HepG2 (cell line): ENCODE results near the gene MROH2A. TPM values are rescaled to one million over a fixed set of nuclear protein-coding genes. Genes with fewer than 3 reads are reported as not detected.
A peak's percentile ranks its signal among the peaks of the same experiment; 100 is the strongest.

ENCODE experiments used
- DMAP1 ChIP-seq: IDR thresholded peaks from 2 replicates; pipeline ENCODE4 v1.6.1; 2016
- NFYB ChIP-seq: sonication (generic); formaldehyde crosslinking; IDR thresholded peaks from 2 replicates; pipeline ENCODE4 v1.4.0; 2020; ENCODE audit warnings: missing genetic modification reagents
- RARA ChIP-seq: IDR thresholded peaks from 2 replicates; pipeline ENCODE4 v1.6.1; 2016; ENCODE audit warnings: missing genetic modification reagents, missing compliant biosample characterization
- RORA ChIP-seq: sonication (generic); formaldehyde crosslinking; IDR thresholded peaks from 2 replicates; pipeline ENCODE4 v1.5.0; 2020; ENCODE audit warnings: mild to moderate bottlenecking, missing genetic modification reagents, moderate library complexity
- ZFP41 ChIP-seq: sonication (generic); formaldehyde crosslinking; IDR thresholded peaks from 2 replicates; pipeline ENCODE4 v1.4.0; 2020; ENCODE audit warnings: mild to moderate bottlenecking, missing genetic modification reagents, borderline replicate concordance
- ZNF317 ChIP-seq: sonication (generic); formaldehyde crosslinking; IDR thresholded peaks from 2 replicates; pipeline ENCODE4 v1.5.0; 2020; ENCODE audit warnings: mild to moderate bottlenecking, missing genetic modification reagents
- ZNF510 ChIP-seq: sonication (generic); formaldehyde crosslinking; IDR thresholded peaks from 2 replicates; pipeline ENCODE4 v1.4.0; 2020; ENCODE audit warnings: low read depth, mild to moderate bottlenecking, missing genetic modification reagents
- ZNF563 ChIP-seq: sonication (generic); formaldehyde crosslinking; IDR thresholded peaks from 2 replicates; pipeline ENCODE4 v1.8.0; 2022; ENCODE audit warnings: mild to moderate bottlenecking, moderate library complexity, missing genetic modification reagents
- ZNF652 ChIP-seq: IDR thresholded peaks from 2 replicates; pipeline ENCODE4 v1.6.1; 2016; ENCODE audit warnings: low read depth, borderline replicate concordance
- polyA plus RNA-seq, 8 experiments: library from polyadenylated mRNA; depleted of rRNA in 3 of 8; stranded (reverse) in 7 of 8; unstranded in 1 of 8; fragments of >200 nt; fragmentation: Illumina TruSeq in 4 of 8; extraction: Trizol in 4 of 8; gene quantifications; 2 replicates each; pipeline versions ENCODE4 v1.2.1 to v1.2.3, GENCODE V29; 2011 to 2016; ENCODE audit warnings: low read depth in 4 of 8, missing spikeins in 1 of 8, mixed read lengths in 1 of 8; ENCODE audit not compliant: insufficient read depth in 1 of 8
- total RNA-seq, 5 experiments: library from RNA; depleted of rRNA; stranded (reverse); fragments of >200 nt; fragmentation: Illumina TruSeq; extraction: Trizol; gene quantifications; 2 replicates each; pipeline ENCODE4 v1.2.3, GENCODE V29; 2016; ENCODE audit warnings: low read depth in 1 of 5
- TF ChIP-seq, protein P1 (sequence below), 2 experiments: fragments of 450-650 bp in 1 of 2; sonication (generic) in 1 of 2; formaldehyde crosslinking; IDR thresholded peaks; 2 replicates each; pipeline versions ENCODE4 v1.5.0 to v1.8.0; 2020 to 2022; ENCODE audit warnings: mild to moderate bottlenecking in 1 of 2, missing genetic modification reagents in 1 of 2
- TF ChIP-seq, protein P2 (sequence below): sonication (generic); formaldehyde crosslinking; IDR thresholded peaks from 2 replicates; pipeline ENCODE4 v1.5.0; 2020; ENCODE audit warnings: mild to moderate bottlenecking, missing genetic modification reagents
- TF ChIP-seq, protein P3 (sequence below): sonication (generic); formaldehyde crosslinking; IDR thresholded peaks from 2 replicates; pipeline ENCODE4 v1.5.1; 2020; ENCODE audit warnings: mild to moderate bottlenecking, missing genetic modification reagents, borderline replicate concordance
- TF ChIP-seq, protein P4 (sequence below): IDR thresholded peaks from 2 replicates; pipeline ENCODE4 v1.6.1; 2016; ENCODE audit warnings: missing compliant biosample characterization, missing genetic modification reagents, borderline replicate concordance
- TF ChIP-seq, protein P5 (sequence below): sonication (generic); formaldehyde crosslinking; IDR thresholded peaks from 2 replicates; pipeline ENCODE4 v1.8.1; 2022; ENCODE audit warnings: low read depth, mild to moderate bottlenecking, missing genetic modification reagents

The MROH2A gene
- total and polyA plus RNA-seq, 2 of the 13 experiments (the other 11 are each of a cell fraction or from before 2014, with no cell fraction given), result 0.03 to 0.04 TPM

DNA sequence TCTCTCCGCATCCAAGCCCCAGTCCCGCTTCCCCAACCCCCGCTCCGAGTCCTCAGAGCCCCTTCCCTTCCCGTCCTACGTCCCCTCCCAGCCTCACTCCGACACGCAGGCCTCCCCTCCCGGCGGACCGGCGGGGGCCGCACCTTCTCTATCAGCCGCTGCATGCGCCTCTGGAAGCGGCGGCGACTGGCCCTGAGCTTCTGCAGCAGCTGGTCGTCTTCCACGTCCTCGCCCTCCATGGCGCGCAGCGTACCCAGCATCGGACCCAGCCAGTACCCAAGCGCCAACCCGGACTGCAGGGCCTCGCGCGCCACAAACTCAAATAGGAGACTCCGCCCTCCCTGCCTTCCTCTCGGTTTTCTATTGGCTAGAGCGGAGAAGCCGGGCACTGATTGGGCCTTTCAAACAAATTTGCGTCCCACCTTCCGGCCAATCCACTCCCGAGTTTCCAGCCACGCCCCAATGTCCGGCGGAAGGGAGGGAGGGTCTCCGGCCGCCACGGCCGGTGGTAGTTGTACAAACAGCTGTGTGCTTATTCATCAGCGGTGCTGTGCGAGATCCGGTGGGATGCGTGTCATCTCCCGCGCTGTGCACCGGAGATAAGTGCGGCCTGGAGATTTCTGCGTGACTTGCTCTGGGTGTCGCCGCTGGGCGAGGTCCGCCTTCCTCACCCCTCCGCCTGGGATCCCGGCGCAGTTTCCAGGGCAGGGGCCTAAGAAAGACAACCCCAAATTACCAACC, 76.3 kb downstream of the MROH2A start, which contains the start of gene HJURP (continued):
- TF ChIP-seq ZNF510 (no peak), ZNF563 (CRISPR knock-in tag) (peak; percentile 79), NFYB (CRISPR knock-in tag) (peak; percentile 95), DMAP1 (peak; percentile 97), ZFP41 (CRISPR knock-in tag) (no peak), RORA (CRISPR knock-in tag) (no peak), ZNF652 (CRISPR knock-in tag) (no peak), RARA (CRISPR knock-in tag) (peak; percentile 10; the same call in 1 of the 2 replicates), ZNF317 (CRISPR knock-in tag) (no peak)
- TF ChIP-seq, protein P1, sequence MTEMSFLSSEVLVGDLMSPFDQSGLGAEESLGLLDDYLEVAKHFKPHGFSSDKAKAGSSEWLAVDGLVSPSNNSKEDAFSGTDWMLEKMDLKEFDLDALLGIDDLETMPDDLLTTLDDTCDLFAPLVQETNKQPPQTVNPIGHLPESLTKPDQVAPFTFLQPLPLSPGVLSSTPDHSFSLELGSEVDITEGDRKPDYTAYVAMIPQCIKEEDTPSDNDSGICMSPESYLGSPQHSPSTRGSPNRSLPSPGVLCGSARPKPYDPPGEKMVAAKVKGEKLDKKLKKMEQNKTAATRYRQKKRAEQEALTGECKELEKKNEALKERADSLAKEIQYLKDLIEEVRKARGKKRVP (CRISPR knock-in tag; IDR thresholded peaks at IDR 0.05), result peak in 1 of 2 experiments; percentile 89; a peak in 2 of 4 replicates
- TF ChIP-seq, protein P2, sequence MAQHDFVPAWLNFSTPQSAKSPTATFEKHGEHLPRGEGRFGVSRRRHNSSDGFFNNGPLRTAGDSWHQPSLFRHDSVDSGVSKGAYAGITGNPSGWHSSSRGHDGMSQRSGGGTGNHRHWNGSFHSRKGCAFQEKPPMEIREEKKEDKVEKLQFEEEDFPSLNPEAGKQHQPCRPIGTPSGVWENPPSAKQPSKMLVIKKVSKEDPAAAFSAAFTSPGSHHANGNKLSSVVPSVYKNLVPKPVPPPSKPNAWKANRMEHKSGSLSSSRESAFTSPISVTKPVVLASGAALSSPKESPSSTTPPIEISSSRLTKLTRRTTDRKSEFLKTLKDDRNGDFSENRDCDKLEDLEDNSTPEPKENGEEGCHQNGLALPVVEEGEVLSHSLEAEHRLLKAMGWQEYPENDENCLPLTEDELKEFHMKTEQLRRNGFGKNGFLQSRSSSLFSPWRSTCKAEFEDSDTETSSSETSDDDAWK (CRISPR knock-in tag), result no peak
- TF ChIP-seq, protein P3, sequence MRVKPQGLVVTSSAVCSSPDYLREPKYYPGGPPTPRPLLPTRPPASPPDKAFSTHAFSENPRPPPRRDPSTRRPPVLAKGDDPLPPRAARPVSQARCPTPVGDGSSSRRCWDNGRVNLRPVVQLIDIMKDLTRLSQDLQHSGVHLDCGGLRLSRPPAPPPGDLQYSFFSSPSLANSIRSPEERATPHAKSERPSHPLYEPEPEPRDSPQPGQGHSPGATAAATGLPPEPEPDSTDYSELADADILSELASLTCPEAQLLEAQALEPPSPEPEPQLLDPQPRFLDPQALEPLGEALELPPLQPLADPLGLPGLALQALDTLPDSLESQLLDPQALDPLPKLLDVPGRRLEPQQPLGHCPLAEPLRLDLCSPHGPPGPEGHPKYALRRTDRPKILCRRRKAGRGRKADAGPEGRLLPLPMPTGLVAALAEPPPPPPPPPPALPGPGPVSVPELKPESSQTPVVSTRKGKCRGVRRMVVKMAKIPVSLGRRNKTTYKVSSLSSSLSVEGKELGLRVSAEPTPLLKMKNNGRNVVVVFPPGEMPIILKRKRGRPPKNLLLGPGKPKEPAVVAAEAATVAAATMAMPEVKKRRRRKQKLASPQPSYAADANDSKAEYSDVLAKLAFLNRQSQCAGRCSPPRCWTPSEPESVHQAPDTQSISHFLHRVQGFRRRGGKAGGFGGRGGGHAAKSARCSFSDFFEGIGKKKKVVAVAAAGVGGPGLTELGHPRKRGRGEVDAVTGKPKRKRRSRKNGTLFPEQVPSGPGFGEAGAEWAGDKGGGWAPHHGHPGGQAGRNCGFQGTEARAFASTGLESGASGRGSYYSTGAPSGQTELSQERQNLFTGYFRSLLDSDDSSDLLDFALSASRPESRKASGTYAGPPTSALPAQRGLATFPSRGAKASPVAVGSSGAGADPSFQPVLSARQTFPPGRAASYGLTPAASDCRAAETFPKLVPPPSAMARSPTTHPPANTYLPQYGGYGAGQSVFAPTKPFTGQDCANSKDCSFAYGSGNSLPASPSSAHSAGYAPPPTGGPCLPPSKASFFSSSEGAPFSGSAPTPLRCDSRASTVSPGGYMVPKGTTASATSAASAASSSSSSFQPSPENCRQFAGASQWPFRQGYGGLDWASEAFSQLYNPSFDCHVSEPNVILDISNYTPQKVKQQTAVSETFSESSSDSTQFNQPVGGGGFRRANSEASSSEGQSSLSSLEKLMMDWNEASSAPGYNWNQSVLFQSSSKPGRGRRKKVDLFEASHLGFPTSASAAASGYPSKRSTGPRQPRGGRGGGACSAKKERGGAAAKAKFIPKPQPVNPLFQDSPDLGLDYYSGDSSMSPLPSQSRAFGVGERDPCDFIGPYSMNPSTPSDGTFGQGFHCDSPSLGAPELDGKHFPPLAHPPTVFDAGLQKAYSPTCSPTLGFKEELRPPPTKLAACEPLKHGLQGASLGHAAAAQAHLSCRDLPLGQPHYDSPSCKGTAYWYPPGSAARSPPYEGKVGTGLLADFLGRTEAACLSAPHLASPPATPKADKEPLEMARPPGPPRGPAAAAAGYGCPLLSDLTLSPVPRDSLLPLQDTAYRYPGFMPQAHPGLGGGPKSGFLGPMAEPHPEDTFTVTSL (CRISPR knock-in tag), result no peak
- TF ChIP-seq, protein P4, sequence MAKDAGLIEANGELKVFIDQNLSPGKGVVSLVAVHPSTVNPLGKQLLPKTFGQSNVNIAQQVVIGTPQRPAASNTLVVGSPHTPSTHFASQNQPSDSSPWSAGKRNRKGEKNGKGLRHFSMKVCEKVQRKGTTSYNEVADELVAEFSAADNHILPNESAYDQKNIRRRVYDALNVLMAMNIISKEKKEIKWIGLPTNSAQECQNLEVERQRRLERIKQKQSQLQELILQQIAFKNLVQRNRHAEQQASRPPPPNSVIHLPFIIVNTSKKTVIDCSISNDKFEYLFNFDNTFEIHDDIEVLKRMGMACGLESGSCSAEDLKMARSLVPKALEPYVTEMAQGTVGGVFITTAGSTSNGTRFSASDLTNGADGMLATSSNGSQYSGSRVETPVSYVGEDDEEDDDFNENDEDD, result peak; percentile 99
- TF ChIP-seq, protein P5, sequence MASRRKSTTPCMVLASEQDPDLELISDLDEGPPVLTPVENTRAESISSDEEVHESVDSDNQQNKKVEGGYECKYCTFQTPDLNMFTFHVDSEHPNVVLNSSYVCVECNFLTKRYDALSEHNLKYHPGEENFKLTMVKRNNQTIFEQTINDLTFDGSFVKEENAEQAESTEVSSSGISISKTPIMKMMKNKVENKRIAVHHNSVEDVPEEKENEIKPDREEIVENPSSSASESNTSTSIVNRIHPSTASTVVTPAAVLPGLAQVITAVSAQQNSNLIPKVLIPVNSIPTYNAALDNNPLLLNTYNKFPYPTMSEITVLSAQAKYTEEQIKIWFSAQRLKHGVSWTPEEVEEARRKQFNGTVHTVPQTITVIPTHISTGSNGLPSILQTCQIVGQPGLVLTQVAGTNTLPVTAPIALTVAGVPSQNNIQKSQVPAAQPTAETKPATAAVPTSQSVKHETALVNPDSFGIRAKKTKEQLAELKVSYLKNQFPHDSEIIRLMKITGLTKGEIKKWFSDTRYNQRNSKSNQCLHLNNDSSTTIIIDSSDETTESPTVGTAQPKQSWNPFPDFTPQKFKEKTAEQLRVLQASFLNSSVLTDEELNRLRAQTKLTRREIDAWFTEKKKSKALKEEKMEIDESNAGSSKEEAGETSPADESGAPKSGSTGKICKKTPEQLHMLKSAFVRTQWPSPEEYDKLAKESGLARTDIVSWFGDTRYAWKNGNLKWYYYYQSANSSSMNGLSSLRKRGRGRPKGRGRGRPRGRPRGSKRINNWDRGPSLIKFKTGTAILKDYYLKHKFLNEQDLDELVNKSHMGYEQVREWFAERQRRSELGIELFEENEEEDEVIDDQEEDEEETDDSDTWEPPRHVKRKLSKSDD (CRISPR knock-in tag), result peak; percentile 89
